HG03135 (cell line): Measurements from ENCODE around the gene PRDX3.
A peak's percentile ranks its signal among the peaks of the same experiment; 100 is the strongest.

ENCODE experiments used
- ATAC-seq: cut with Tn5 transposase; IDR thresholded peaks from one replicate; pipeline ENCODE4 v1.9.1; 2021; ENCODE audit warnings: mild to moderate bottlenecking, moderate library complexity; ENCODE audit not compliant: unreplicated experiment

PRDX3 gene

GRCh38 chr10:119131512-119132240 lies 46.9 kb downstream of the PRDX3 start:
- ATAC-seq = peak; percentile 66

GRCh38 chr10:119129721-119130120 lies 48.9 kb downstream of the PRDX3 start:
- no peak for ATAC-seq

- no peak for ATAC-seq
Measured at GRCh38 chr10:119125942-119126341, 52.7 kb downstream of the PRDX3 start.

DNA sequence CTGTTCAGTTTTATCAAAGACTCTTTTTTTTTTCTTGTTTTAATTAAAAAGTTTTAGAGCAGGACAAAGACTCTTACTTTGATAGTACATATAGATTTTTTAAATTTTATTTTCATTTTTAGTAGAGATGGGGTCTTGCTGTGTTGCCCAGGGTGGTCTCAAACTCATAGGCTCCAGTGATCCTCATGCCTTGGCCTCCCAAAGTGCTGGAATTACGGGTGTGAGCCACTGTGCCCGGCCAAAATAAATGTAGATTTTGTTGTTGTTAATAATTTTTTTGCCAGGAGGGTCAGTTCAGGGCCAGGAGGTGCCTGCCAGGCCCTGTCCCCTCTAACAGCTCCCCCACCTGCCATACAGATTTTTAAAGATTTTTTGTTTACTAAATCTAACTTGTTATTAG lies 57.7 kb downstream of the PRDX3 start:
- no peak for ATAC-seq

DNA sequence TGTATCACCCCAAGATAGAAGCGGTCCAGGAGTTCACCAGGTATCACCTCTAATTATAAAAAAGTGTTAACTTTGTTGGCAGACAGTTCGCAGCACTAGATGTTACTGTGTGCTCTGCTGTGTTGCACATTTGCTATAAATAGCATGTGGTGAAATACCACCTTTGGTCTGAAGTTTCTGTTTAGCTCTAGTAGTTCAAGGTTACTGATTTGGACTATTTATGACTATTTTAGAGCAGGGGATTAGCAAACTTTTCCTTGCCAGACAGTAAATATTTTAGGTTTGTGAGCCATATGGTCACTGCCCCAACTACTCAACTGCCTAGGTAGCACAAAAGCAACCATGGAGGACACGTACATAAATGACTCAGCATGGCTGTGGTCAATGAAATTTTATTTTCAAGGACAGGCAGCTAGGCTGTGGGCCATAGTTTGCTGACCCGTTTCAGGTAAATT lies 58.2 kb downstream of the PRDX3 start:
- ATAC-seq = peak; percentile 93

- no peak for ATAC-seq
Measured at GRCh38 chr10:119119400-119119799, 59.2 kb downstream of the PRDX3 start.

DNA sequence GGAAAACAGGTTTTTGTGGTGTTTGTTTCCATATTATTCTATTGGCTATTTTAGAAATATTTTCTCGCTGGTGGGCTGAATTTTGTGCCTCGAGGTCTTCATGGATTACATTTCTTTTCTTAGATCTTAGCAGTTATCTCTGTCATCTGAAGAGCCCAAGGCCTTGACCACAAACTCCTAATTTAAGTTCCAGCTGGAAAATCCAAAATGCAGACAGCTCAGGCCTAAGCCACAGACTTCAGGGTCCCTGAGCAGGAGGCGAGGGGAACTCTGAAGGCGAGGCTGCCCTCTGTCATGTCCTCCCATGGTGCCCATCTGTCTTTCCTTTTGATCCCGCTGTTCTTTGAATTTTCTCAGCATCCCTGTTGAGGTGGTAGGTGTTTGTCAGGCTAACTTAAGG lies 60.4 kb downstream of the PRDX3 start:
- ATAC-seq = no peak
